Measurements from ENCODE around the gene XPNPEP3. TPM values are rescaled to one million over a fixed set of nuclear protein-coding genes. Genes with fewer than 3 reads are reported as not detected.

Gene XPNPEP3
- total and polyA plus RNA-seq, 2 experiments from 2014 or later = 12.3 to 14.6 TPM

DNA sequence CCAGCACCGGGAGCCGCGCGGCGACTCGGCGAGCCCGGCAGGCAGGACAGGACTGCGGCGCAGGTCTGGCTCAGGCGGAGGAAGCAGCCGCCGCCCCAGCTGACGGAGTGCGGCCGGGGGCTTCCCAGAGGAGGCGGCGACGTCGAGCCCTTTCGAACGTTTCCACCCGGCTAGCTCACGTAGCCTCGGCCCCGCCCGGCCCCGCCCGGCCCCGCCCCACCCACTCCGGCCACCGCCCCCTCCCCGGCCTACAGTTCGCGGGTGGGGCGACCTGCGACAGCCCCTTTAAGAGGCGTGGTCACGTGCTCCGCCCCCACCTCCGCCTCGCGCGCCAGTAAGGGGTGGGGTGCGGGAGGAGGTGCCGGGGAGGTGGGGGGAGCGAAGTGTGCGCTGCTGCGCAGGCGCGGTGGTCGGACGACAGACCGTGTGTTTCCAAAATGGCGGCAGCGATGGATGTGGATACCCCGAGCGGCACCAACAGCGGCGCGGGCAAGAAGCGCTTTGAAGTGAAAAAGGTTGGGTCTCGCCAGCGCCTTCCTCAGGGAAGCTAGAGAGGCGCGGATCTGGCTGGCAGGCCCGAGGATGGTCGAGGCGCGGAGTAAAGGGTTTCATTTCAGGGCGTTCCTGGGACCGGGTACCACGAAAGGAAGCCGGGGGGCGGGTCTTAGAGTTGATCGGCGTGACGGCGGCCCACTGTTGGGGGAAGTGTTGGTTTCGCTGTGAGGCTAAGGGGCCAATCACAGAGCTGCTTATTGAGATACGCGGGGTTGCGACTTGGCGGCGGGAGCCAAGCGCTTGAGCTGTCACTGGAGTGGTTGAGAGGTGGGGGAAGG, 94.2 kb downstream of the XPNPEP3 start, which contains the start of gene RBX1:
RBX1 (plus strand) TSS at position 417 of the 833 bp plus-strand sequence; CDS start at position 438, 21 bp downstream.
- Histone ChIP-seq H2AFZ (peak within 1 kb of the TSS; percentile 95), H3K9me3 (ENCODE audit: low read depth) (no peaks in the 10 kb centered on the region), H3K4me3 (peak within 1 kb of the TSS; percentile 77), H3K36me3 (replicated peaks; ENCODE audit: insufficient read depth, low read depth) (no peaks in the 10 kb centered on the region), H3K27me3 (no peaks in the 10 kb centered on the region), H4K20me1 (ENCODE audit: insufficient read depth, poor library complexity, severe bottlenecking) (no peaks in the 10 kb centered on the region), H3K79me2 (peaks cover 50% of the 10 kb centered on the region), H3K4me2 (peak within 1 kb of the TSS; percentile 92), H3K27ac (peak within 1 kb of the TSS; percentile 95), H3K4me1 (ENCODE audit: insufficient read depth) (peaks cover 6% of the 10 kb centered on the region), H3K9me2 (replicated peaks; ENCODE audit: insufficient read depth) (no peaks in the 10 kb centered on the region)
- DNase-seq (ENCODE audit: low spot score) = peak; percentile 100
- WGBS (ENCODE audit: low lambda C conversion rate, missing lambda C conversion rate) = 1% methylated on average over 56 of the region's 86 CpGs
- TF ChIP-seq EZH2 (IDR thresholded peaks at IDR 0.05; ENCODE audit: borderline replicate concordance) (no peak), EZH2phosphoT487 (IDR thresholded peaks at IDR 0.05; ENCODE audit: low read depth, severe bottlenecking, unreplicated experiment) (no peak)
- TF ChIP-seq, protein P1, sequence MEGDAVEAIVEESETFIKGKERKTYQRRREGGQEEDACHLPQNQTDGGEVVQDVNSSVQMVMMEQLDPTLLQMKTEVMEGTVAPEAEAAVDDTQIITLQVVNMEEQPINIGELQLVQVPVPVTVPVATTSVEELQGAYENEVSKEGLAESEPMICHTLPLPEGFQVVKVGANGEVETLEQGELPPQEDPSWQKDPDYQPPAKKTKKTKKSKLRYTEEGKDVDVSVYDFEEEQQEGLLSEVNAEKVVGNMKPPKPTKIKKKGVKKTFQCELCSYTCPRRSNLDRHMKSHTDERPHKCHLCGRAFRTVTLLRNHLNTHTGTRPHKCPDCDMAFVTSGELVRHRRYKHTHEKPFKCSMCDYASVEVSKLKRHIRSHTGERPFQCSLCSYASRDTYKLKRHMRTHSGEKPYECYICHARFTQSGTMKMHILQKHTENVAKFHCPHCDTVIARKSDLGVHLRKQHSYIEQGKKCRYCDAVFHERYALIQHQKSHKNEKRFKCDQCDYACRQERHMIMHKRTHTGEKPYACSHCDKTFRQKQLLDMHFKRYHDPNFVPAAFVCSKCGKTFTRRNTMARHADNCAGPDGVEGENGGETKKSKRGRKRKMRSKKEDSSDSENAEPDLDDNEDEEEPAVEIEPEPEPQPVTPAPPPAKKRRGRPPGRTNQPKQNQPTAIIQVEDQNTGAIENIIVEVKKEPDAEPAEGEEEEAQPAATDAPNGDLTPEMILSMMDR (IDR thresholded peaks at IDR 0.05; ENCODE audit: poor library complexity) = no peak

DNA sequence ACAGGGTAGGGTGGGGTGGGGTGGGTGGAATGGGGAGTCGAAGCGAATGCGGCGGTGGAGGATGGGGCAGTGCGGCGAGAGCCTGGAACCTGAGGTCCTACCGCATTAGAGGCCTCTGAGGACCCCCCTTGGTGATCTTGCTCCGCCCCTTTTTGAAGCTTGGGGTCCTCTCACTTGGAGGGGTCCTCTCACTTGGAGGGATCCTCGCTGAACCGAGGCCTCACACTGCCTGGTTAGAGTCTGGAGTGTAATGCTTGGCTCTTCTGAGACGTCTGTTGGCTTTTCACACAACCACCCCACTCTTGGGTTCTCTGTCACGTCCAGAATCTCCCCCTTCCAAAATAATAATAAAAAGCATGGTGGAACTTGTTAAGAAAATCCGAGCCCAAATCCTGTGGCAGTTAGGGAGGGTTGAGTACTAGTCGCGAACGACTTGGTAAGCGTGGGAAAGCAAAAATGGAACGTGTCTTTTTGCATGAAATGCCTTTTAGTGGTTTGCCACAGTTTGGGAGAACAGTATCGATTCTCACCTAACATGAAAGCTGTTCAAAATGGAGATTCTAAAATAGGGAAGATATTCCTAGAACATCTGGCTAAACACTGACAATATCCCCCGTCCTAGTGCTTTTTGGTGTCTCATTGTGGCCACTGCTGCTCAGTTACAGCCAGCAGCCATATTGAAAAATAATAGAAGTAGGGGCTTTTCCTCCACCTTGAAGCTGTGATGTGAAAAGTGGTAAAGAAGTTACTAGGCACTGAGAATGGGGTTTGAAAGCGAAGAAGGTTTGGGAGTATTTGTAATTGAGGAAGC, 95.1 kb downstream of the XPNPEP3 start:
- WGBS (ENCODE audit: low lambda C conversion rate, missing lambda C conversion rate) = 13% methylated on average over 13 of the region's 21 CpGs

DNA sequence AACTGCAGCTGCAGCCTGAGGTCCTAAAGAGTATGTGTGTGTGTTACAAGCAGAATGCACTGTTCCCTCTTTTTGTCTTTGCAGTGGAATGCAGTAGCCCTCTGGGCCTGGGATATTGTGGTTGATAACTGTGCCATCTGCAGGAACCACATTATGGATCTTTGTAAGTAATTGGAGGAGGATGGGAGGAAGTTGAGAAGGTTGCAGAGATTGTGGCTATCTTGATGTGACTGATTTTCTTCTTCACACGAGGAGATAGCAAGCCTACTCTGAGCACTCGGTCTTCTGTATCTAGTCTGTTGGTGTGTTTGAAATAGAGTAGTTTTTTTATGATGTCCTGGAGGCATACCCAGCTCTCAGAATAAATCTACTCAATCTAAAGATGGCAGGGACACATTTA, 96.5 kb downstream of the XPNPEP3 start:
- H3K4me1 ChIP-seq (ENCODE audit: insufficient read depth) = peaks cover 6% of the 10 kb centered on the region
- peaks cover 73% of the 10 kb centered on the region for H3K79me2 ChIP-seq
- H3K9me3 ChIP-seq (ENCODE audit: low read depth) = no peaks in the 10 kb centered on the region
- no peaks in the 10 kb centered on the region for H3K36me3 ChIP-seq (replicated peaks; ENCODE audit: insufficient read depth, low read depth)
- no peaks in the 10 kb centered on the region for H3K27me3 ChIP-seq
- peak overlapping the region; percentile 89 for H3K4me2 ChIP-seq
- H4K20me1 ChIP-seq (ENCODE audit: insufficient read depth, poor library complexity, severe bottlenecking) = peaks cover 2% of the 10 kb centered on the region
- TF ChIP-seq, protein P1 (IDR thresholded peaks at IDR 0.05; ENCODE audit: poor library complexity) = no peak
- TF ChIP-seq EZH2phosphoT487 (IDR thresholded peaks at IDR 0.05; ENCODE audit: low read depth, severe bottlenecking, unreplicated experiment) (no peak), EZH2 (IDR thresholded peaks at IDR 0.05; ENCODE audit: borderline replicate concordance) (no peak)
- WGBS (ENCODE audit: low lambda C conversion rate, missing lambda C conversion rate) = 58% methylated on average over 2 of the region's 2 CpGs
- no peak overlapping the region for H3K27ac ChIP-seq
- H2AFZ ChIP-seq = no peak overlapping the region
- H3K9me2 ChIP-seq (replicated peaks; ENCODE audit: insufficient read depth) = no peaks in the 10 kb centered on the region
- no peak for DNase-seq (ENCODE audit: low spot score)
- H3K4me3 ChIP-seq = no peak overlapping the region

More for the DNA sequence above, 95.1 kb downstream of the XPNPEP3 start:
- Histone ChIP-seq H2AFZ (peak overlapping the region; percentile 43), H3K36me3 (replicated peaks; ENCODE audit: insufficient read depth, low read depth) (no peaks in the 10 kb centered on the region), H3K79me2 (peaks cover 58% of the 10 kb centered on the region), H3K27ac (peak overlapping the region; percentile 93), H3K4me2 (peak overlapping the region; percentile 89), H3K4me1 (ENCODE audit: insufficient read depth) (peaks cover 6% of the 10 kb centered on the region), H3K9me2 (replicated peaks; ENCODE audit: insufficient read depth) (no peaks in the 10 kb centered on the region), H3K4me3 (peak overlapping the region; percentile 77), H3K9me3 (ENCODE audit: low read depth) (no peaks in the 10 kb centered on the region), H3K27me3 (no peaks in the 10 kb centered on the region), H4K20me1 (ENCODE audit: insufficient read depth, poor library complexity, severe bottlenecking) (no peaks in the 10 kb centered on the region)
- DNase-seq (ENCODE audit: low spot score) = no peak
- TF ChIP-seq EZH2phosphoT487 (IDR thresholded peaks at IDR 0.05; ENCODE audit: low read depth, severe bottlenecking, unreplicated experiment) (no peak), EZH2 (IDR thresholded peaks at IDR 0.05; ENCODE audit: borderline replicate concordance) (no peak)

Measured in hepatocyte (in vitro differentiated cells).